ENCODE data around the gene CD300A.
"Not testable (repeated sequence)": the region's sequence is repeated elsewhere in the genome, so short reads cannot be mapped to it uniquely, and the experiment has no call there.

CD300A gene

GRCh38 chr17:74480290-74480689 is 13.9 kb downstream of the CD300A start:
- H3K4me3 ChIP-seq (ENCODE audit: low read depth, low read length) = no peak overlapping the region
- no peak for TF ChIP-seq CTCF (IDR thresholded peaks at IDR 0.05; ENCODE audit: borderline replicate concordance, insufficient read depth, low read depth, low read length)

GRCh38 chr17:74481621-74482020 is 15.2 kb downstream of the CD300A start:
- no peak overlapping the region for H3K4me3 ChIP-seq (ENCODE audit: low read depth, low read length)
- no peak for TF ChIP-seq CTCF (IDR thresholded peaks at IDR 0.05; ENCODE audit: borderline replicate concordance, insufficient read depth, low read depth, low read length)

- no peak for TF ChIP-seq CTCF (IDR thresholded peaks at IDR 0.05; ENCODE audit: borderline replicate concordance, insufficient read depth, low read depth, low read length)
- no peak overlapping the region for H3K4me3 ChIP-seq (ENCODE audit: low read depth, low read length)
Observed at GRCh38 chr17:74484066-74484465, 17.6 kb downstream of the CD300A start.

DNA sequence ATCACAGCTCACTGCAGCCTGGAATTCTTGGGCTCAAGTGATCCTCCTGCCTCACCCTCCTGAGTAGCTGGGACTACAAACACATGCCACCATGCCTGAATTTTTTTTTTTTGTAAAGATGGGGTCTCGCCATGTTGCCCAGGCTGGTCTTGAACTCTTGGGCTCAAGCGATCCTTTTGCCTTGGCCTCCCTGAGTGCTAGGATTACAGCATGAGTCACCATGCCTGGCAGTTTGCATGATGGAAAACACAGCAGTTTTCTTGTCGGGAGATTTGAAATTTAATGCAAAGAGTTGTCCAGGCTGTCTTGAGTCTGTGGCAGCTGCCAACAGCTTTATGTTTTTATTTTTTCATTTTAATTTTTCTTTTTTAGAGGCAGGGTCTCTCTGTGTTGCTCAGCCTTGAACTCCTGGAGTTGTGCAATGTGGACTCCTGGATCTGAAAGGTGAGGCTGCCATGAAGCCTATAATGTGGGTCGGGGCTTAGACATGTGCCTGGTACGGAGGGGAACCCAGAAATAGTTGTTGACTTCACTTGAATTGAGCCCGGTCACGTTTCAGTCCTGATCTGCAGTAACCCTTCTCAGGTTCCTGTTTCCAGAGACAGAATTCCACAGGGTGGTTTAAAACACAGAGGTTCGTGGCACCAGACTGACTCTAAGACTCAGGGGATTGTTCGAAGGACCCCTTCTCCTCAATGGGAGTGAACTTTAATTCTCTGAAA is 18.7 kb downstream of the CD300A start:
- no peak overlapping the region for H3K4me3 ChIP-seq (ENCODE audit: low read depth, low read length)
- TF ChIP-seq CTCF (IDR thresholded peaks at IDR 0.05; ENCODE audit: borderline replicate concordance, insufficient read depth, low read depth, low read length) = no peak

DNA sequence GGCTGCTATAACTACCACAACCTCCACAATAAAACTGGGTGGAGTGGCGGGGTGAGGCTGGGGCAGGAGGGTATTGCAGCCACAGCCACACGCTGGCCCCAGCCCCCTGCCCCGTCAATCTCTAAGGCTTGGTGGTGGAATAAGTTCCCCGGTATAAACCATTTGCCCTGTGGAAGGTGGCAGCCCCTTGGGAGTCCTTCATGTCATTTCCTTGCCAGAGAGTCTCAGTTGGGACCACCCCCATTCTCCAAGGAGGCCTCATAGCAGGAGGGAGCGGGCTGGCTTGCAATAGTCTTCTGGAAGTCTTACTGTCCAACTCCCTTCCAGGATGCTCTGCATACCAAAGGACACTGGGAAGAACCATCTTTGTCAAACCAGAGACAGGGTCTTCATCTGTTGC is 19.4 kb downstream of the CD300A start:
- no peak overlapping the region for H3K4me3 ChIP-seq (ENCODE audit: low read depth, low read length)
- no peak for TF ChIP-seq CTCF (IDR thresholded peaks at IDR 0.05; ENCODE audit: borderline replicate concordance, insufficient read depth, low read depth, low read length)

DNA sequence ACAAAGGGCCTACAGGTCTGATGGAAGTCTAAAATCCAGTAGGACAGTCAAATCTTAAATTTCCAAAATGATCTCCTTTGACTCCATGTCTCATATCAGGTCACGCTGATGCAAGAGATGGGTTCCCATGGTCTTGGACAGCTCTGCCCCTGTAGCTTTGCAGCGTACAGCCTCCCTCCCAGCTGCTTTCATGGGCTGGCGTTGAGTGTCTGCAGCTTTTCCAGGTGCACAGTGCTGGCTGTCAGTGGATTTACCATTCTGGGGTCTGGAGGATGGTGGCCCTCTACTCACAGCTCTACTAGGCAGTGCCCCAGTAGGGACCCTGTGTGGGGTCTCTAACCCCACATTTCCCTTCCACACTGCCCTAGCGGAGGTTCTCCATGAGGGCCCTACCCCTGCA is 21.8 kb downstream of the CD300A start:
- not testable (repeated sequence) for H3K4me3 ChIP-seq (ENCODE audit: low read depth, low read length)

DNA sequence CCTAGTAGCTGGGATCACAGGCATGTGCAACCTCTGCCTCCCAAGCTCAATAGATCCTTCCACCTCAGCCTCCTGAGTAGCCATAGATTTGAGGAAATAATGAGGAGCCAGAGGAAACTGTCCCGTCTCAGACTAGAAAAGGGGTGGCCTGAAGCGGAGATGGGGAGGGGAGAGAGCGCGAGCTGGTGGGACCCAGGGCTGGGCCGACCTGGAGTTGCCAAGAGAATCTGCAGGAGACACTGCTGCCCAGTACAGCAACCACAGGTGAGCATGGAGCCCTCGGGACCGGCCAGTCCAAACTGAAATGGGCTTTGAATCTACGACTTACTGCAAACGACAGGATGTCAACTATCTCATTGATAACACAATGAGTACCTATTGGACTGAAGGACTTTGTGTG is 24.3 kb downstream of the CD300A start:
- no peak for TF ChIP-seq CTCF (IDR thresholded peaks at IDR 0.05; ENCODE audit: borderline replicate concordance, insufficient read depth, low read depth, low read length)
- no peak overlapping the region for H3K4me3 ChIP-seq (ENCODE audit: low read depth, low read length)
